WTC11 (cell line): Measurements from ENCODE around the gene SGIP1. TPM values are rescaled to one million over a fixed set of nuclear protein-coding genes. Genes with fewer than 3 reads are reported as not detected.

Experiments used
- ATAC-seq: fragments of 200-7000 bp; cut with Tn5 transposase; 2 replicates; pipeline ENCODE4 v1.10.0; 2021; ENCODE audit warnings: mild to moderate bottlenecking, moderate library complexity
- CTCF ChIA-PET: fragments of 300-600 bp; sonication (Branson Sonifier 250); formaldehyde crosslinking; loops from one replicate; lab custom pipeline; 2021; ENCODE audit warnings: antibody characterized with exemption; lab: Charles Lee
- POLR2A ChIA-PET: fragments of 350-600 bp; sonication (Branson Sonifier 250); formaldehyde crosslinking; loops from one replicate; lab custom pipeline; 2021; ENCODE audit warnings: antibody characterized with exemption; lab: Charles Lee
- DNase-seq: peaks from one replicate; pipeline ENCODE4 v3.0.0; 2021; ENCODE audit warnings: low spot score
- H3K27ac Mint-ChIP-seq: 2 replicates; pipeline ENCODE4 v1.8.0; 2021; ENCODE audit warnings: mixed read lengths
- H3K27me3 Mint-ChIP-seq: 2 replicates; pipeline ENCODE4 v1.8.0; 2021; ENCODE audit warnings: low read depth, mild to moderate bottlenecking, moderate library complexity, mixed read lengths
- H3K36me3 Mint-ChIP-seq: 2 replicates; pipeline ENCODE4 v1.8.0; 2021; ENCODE audit warnings: mixed read lengths
- H3K4me1 Mint-ChIP-seq: 2 replicates; pipeline ENCODE4 v1.8.0; 2022; ENCODE audit warnings: mixed read lengths
- H3K4me3 Mint-ChIP-seq: 2 replicates; pipeline ENCODE4 v1.8.0; 2021; ENCODE audit warnings: mild to moderate bottlenecking, moderate library complexity, mixed read lengths
- H3K9me3 Mint-ChIP-seq: 2 replicates; pipeline ENCODE4 v1.8.0; 2021; ENCODE audit warnings: mixed read lengths
- AR ChIP-seq: fragments of 250-450 bp; sonication (Bioruptor Pico); IDR thresholded peaks from 2 replicates; pipeline ENCODE4 v1.9.0; 2021; ENCODE audit warnings: mild to moderate bottlenecking
- ATF2 ChIP-seq: sonication (generic); formaldehyde crosslinking; IDR thresholded peaks from 2 replicates; pipeline ENCODE4 v1.8.1; 2022; ENCODE audit warnings: low read depth, missing genetic modification reagents, borderline replicate concordance
- ATF3 ChIP-seq: sonication (generic); formaldehyde crosslinking; conservative IDR thresholded peaks from 2 replicates; pipeline ENCODE4 v1.8.1; 2022; ENCODE audit warnings: mild to moderate bottlenecking, missing genetic modification reagents
- CREM ChIP-seq: sonication (generic); formaldehyde crosslinking; IDR thresholded peaks from 2 replicates; pipeline ENCODE4 v1.8.1; 2022; ENCODE audit warnings: mild to moderate bottlenecking, missing genetic modification reagents, moderate library complexity
- E2F5 ChIP-seq: sonication (generic); formaldehyde crosslinking; IDR thresholded peaks from 2 replicates; pipeline ENCODE4 v1.8.1; 2022; ENCODE audit warnings: mild to moderate bottlenecking, moderate library complexity, missing genetic modification reagents
- GABPB1 ChIP-seq: sonication (generic); formaldehyde crosslinking; IDR thresholded peaks from 2 replicates; pipeline ENCODE4 v1.8.1; 2023; ENCODE audit warnings: mild to moderate bottlenecking, missing genetic modification reagents
- GRHL2 ChIP-seq: fragments of 250-450 bp; sonication (Bioruptor Pico); IDR thresholded peaks from 2 replicates; pipeline ENCODE4 v1.8.0; 2022; ENCODE audit warnings: mild to moderate bottlenecking, moderate library complexity; ENCODE audit not compliant: insufficient replicate concordance, severe bottlenecking
- HMGA2 ChIP-seq: fragments of 250-450 bp; sonication (Bioruptor Pico); IDR thresholded peaks from 2 replicates; pipeline ENCODE4 v1.4.0; 2021; ENCODE audit warnings: mild to moderate bottlenecking, moderate library complexity
- RELA ChIP-seq: sonication (generic); formaldehyde crosslinking; IDR thresholded peaks from 2 replicates; pipeline ENCODE4 v1.8.1; 2022; ENCODE audit warnings: missing genetic modification reagents, mild to moderate bottlenecking, borderline replicate concordance
- SMAD4 ChIP-seq: sonication (generic); formaldehyde crosslinking; IDR thresholded peaks from 2 replicates; pipeline ENCODE4 v1.8.0; 2022; ENCODE audit warnings: mild to moderate bottlenecking, missing genetic modification reagents
- STAT6 ChIP-seq: sonication (generic); formaldehyde crosslinking; conservative IDR thresholded peaks from 2 replicates; pipeline ENCODE4 v1.8.1; 2023; ENCODE audit warnings: mild to moderate bottlenecking, low read depth, missing genetic modification reagents, moderate library complexity
- ZNF423 ChIP-seq: fragments of 250-450 bp; sonication (Bioruptor Pico); IDR thresholded peaks from 2 replicates; pipeline ENCODE4 v2.1.2; 2022; ENCODE audit warnings: mild to moderate bottlenecking, moderate library complexity
- ZNF532 ChIP-seq: fragments of 250-450 bp; sonication (Bioruptor Pico); IDR thresholded peaks from 2 replicates; pipeline ENCODE4 v1.9.0; 2021; ENCODE audit warnings: mild to moderate bottlenecking, borderline replicate concordance
- total RNA-seq: library from RNA; stranded (reverse); gene quantifications from 3 replicates; pipeline ENCODE4 v1.2.3, GENCODE V29; 2021
- TF ChIP-seq, protein P1 (sequence below): sonication (generic); formaldehyde crosslinking; IDR thresholded peaks from 2 replicates; pipeline ENCODE4 v1.8.1; 2022; ENCODE audit warnings: low read depth, mild to moderate bottlenecking, moderate library complexity, missing genetic modification reagents, borderline replicate concordance
- TF ChIP-seq, protein P2 (sequence below): fragments of 250-450 bp; sonication (Bioruptor Pico); IDR thresholded peaks from 2 replicates; pipeline ENCODE4 v1.8.0; 2021; ENCODE audit warnings: mild to moderate bottlenecking

SGIP1 gene
- total RNA-seq, 1 experiment from 2014 or later: 3.9 TPM

DNA sequence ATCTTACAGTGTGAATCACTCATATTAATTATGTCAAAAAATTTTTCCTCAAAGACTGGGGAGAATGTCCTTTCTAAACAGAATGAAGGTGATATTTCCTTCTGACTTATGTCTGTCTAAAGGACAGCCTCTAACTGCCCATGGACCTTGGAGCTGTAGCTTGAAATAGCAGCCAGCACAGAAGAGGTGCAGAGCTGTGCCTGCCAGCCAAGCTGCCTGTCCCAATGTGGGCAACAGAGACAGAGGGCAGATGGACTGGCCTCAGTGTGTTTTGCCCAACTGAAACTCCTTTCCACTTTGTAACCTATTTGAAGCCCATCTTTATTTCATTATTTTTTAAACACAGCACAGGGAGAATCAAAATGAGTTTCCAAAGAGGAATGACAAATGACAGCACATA, 120.7 kb downstream of the SGIP1 start (continued):
- TF ChIP-seq E2F5 (CRISPR knock-in tag) (no peak), ZNF532 (CRISPR knock-in tag) (no peak), CREM (CRISPR knock-in tag) (no peak), ZNF423 (CRISPR knock-in tag) (no peak)

- TF ChIP-seq AR (CRISPR knock-in tag): no peak
- no peak for TF ChIP-seq HMGA2 (CRISPR knock-in tag)
- no peak for TF ChIP-seq ATF3 (CRISPR knock-in tag)
- TF ChIP-seq, protein P1, sequence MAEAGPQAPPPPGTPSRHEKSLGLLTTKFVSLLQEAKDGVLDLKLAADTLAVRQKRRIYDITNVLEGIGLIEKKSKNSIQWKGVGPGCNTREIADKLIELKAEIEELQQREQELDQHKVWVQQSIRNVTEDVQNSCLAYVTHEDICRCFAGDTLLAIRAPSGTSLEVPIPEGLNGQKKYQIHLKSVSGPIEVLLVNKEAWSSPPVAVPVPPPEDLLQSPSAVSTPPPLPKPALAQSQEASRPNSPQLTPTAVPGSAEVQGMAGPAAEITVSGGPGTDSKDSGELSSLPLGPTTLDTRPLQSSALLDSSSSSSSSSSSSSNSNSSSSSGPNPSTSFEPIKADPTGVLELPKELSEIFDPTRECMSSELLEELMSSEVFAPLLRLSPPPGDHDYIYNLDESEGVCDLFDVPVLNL: no peak
- TF ChIP-seq RELA (CRISPR knock-in tag): no peak
- TF ChIP-seq GRHL2 (CRISPR knock-in tag): no peak
- no peak for TF ChIP-seq SMAD4 (CRISPR knock-in tag)
- TF ChIP-seq STAT6 (CRISPR knock-in tag): no peak
- no peak for TF ChIP-seq ATF2 (CRISPR knock-in tag)
- TF ChIP-seq, protein P2, sequence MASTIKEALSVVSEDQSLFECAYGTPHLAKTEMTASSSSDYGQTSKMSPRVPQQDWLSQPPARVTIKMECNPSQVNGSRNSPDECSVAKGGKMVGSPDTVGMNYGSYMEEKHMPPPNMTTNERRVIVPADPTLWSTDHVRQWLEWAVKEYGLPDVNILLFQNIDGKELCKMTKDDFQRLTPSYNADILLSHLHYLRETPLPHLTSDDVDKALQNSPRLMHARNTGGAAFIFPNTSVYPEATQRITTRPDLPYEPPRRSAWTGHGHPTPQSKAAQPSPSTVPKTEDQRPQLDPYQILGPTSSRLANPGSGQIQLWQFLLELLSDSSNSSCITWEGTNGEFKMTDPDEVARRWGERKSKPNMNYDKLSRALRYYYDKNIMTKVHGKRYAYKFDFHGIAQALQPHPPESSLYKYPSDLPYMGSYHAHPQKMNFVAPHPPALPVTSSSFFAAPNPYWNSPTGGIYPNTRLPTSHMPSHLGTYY (CRISPR knock-in tag): no peak
- TF ChIP-seq GABPB1 (CRISPR knock-in tag): no peak
- no peaks in the 10 kb centered on the region for H3K27me3 Mint-ChIP-seq
- H3K4me1 Mint-ChIP-seq: peaks cover 4% of the 10 kb centered on the region; the same call in 1 of the 2 replicates
- DNase-seq (no peak), ATAC-seq (no peak)
- H3K4me3 Mint-ChIP-seq: no peak overlapping the region
- CTCF ChIA-PET: no interaction called here
- no peaks in the 10 kb centered on the region for H3K9me3 Mint-ChIP-seq
- POLR2A ChIA-PET: no interaction called here
- H3K36me3 Mint-ChIP-seq: no peaks in the 10 kb centered on the region
- H3K27ac Mint-ChIP-seq: no peak overlapping the region
These were observed 137.5 kb downstream of the SGIP1 start for GRCh38 chr1:66671455-66671854.
